NOMO-1 treated with DMSO at 0.1 percent for 48 hours (cell line): Measurements from ENCODE around the gene RWDD2A.
"Not testable (repeated sequence)": the region's sequence is repeated elsewhere in the genome, so short reads cannot be mapped to it uniquely, and the experiment has no call there.

Experiments
- DNase-seq: peaks from one replicate; lab custom pipeline; 2025; ENCODE audit not compliant: unreplicated experiment; lab: John Stamatoyannopoulos, UW

Gene RWDD2A

DNA sequence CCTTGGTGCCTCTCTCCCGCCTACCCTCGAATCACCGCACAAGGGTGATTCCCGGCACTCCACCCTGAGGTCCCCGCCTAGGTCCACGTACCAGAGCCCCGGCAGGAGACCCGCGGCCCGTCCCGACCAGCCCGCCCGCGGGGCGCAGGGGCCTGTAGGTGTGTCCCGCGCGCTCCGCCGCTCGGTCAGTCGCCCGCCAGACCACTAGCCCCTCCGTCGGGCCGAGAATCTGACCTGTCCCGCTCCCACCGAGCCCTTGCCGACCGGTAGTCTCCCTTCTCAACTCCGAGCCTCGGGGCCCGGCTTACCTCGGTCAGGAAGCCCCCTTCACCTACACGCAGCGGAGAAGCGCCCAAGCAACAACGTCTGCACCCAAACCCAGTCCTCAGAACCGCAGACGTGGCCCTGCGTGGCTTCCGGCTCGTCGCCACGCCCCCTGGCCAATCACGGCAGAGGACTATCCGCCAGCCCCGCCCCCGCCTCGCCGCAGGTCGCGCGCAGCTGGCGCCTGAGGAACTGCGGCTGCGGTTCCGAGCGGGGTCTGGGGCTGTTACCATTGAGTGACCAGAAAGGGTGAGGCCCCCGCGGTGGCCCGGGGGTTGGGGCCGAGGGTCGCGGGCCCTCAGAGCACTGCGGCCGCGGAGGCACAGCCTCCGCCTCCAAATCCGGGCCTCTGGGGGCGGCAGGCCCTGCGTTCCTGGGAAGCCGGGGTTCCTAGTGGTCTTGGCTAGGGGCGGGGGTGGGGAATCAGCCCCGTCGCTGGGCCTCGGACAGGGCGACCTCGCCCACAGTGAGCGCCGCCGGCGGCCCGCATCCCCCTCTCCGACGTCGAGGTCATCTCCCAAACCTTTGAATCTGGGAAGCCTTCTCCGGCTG is at the start of gene RWDD2A, which contains the start of gene PGM3:
TSS of gene RWDD2A (plus strand) at position 487 of the 876 bp plus-strand sequence. CDS start 1,095 bp downstream, outside the sequence.
TSS of gene PGM3 (minus strand) at position 395 of the 876 bp plus-strand sequence. CDS start 2,253 bp downstream, outside the sequence.
- DNase-seq = peak; percentile 81

DNA sequence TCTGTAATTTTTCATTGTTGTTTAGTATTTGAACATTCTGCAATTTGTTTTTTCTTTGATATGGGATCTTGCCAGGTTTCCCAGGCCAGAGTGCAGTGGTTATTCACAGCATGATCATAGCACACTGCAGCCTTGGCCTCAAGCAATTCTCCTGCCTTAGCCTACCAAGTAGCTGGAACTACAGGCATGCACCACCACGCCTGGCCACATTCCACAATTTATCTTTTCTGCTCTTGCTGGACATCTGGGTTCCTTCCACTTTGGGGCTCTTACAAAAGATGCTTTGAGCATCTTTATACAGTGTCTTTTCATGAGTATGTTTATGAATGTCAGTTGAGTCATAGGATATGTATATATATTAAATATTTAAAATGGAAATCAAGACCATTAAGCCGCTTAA is 42.0 kb upstream of the RWDD2A start:
- no peak for DNase-seq

DNA sequence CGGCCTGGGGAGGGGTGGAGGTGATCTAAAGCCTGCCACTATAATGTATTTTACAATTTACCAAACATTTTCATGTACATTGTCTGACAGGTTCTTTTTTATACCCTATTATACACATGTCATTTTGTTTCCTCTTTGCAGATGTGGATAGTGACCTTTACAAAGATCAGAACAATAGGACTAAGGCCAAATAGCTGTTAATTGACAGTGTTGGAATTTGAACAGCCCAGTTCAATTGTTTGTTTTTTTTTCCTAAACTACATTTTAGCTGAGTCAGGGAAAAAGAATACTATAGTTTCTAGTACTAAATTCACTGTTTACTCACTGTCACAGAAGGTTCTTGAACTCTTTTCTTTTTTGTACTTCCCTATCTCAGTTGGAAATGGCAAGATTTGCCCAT is 40.2 kb upstream of the RWDD2A start:
- DNase-seq = no peak

DNA sequence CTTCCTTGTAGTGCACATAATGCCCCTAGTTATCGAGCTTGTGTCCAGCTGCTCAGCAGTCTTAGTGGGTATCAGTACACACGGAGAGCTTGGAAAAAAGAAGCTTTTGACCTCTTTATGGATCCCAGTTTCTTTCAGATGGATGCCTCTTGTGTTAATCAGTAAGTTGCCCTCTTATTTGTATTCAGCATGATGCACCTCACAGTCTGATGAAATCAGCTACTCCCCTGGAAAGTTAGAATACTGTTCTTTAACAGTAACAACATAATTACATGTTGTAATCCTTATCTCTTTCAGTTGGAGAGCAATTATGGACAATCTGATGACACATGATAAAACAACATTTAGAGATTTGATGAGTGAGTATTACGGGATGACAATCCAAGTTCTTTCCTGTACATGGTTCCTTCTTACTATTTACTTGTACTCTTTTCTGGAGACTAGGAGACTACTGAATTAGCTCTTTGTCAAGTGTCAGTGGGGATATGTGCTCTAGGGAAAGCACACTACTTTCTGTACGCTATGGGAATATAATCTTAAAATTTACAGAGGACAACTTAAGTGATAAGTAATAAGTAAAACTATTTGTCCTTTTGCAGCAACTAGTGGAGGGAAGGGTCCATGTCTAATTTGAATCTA is 39.2 kb upstream of the RWDD2A start:
- no peak for DNase-seq

DNA sequence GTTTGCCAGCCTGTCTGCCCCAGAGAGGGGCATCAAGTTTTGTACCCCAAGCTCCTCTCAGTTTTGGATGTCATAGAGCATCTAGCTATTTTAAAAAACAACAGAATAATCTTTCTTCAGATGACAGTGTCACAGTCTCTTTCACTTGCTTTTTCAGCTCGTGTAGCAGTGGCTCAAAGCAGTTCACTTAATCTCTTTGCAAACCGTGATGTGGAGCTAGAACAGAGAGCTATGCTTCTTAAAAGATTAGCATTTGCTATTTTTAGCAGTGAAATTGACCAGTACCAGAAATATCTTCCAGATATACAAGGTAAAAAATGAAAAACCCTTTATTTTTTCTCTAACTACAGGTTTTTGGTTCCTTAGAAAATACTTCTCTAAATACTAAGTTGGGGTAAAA is 37.4 kb upstream of the RWDD2A start:
- DNase-seq = no peak

DNA sequence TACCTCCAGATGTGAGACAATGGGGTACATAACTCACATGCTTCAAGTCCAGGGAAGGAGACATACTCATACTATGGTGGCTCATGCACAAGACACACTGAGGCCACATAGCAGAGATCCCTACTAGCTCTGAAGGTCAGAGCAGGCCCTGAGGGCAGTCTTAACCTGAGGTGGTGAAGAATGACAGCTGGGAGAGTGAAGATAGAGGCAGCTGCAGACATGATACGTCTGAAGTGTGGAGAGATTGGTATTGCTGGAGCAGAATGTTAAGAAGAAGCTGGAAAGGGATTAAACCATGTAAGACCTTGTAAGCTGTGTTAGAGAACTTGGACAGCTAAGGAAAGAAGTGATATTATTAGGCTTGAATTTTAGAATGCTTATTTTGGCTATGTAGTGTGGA is 33.0 kb upstream of the RWDD2A start:
- DNase-seq = no peak

DNA sequence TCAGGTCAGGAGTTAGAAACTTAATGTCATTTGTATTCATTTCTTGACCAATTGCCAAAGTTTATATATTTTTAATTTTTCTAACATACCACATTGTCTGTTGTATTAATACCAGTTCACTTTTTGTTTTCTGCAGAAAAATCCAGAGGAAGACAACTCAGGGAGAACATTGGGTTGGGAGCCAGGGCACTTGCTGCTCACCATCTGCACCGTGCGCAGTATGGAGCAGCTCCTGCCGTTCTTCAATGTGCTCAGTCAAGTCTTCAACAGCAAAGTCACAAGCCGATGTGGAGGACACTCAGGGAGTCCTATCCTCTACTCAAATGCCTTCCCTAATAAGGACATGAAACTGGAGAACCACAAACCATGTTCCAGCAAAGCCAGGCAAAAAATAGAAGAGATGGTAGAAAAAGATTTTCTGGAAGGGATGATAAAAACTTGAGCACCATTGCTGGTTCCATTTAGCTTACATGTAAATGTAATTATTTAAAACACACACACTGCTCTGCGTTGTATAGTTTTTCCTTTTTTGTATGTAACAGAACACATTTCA is 25.4 kb upstream of the RWDD2A start:
- DNase-seq = no peak

DNA sequence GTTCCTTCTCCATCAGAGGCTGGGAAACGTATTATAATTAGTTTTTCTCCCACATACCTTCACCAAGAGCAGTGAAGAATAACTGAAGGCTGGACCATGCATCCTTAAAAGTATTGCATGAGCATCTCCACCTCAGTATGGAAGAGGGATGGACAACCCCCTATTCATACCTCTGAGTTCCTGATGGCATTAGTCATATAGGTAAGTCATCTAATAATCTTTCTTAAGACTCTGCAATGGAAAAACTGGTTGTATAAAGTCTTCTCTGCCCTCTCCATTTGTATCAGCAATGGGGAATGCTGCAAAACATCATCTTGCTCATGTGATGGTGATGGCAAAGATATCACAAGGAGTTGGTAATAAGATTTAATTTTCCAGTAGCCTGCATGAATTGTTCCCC is 24.6 kb upstream of the RWDD2A start:
- no peak for DNase-seq

DNA sequence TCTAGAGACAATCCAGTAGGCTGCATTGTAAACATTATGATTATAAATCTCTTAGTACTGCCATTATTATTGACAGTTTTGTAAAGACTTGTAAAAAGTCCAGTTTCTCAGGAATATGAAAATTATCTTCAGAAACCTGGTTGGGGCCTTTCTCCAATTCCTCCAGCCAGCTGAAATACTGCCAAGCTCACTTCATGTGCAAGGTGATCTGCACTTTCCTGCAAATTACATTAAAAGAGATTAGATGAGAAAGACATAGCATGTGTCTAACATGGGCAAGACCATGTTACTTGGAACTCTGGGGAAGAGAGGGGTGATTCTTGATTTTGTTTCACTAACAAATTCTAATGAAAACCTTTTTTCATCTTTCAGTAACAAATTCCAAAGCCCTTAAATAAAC is 24.1 kb upstream of the RWDD2A start:
- DNase-seq = no peak

DNA sequence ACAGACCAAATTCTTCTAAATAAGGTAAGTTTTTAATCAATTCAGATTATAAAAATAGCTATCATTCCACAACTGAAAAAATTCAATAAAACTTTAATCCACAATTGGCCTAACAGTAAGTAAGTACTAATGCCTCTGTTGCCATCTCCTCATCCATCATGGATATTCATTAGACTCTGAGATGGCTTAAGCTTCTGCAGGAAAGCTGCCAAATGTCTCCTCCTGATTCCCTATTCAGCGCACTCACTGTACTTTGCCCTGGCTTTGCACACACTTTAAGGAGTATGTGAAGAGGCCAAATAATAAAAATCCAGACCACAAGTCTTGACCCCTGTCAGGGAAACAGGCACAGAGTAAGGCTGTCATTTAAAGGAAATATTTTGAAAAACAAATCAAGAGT is 23.6 kb upstream of the RWDD2A start:
- DNase-seq = no peak

DNA sequence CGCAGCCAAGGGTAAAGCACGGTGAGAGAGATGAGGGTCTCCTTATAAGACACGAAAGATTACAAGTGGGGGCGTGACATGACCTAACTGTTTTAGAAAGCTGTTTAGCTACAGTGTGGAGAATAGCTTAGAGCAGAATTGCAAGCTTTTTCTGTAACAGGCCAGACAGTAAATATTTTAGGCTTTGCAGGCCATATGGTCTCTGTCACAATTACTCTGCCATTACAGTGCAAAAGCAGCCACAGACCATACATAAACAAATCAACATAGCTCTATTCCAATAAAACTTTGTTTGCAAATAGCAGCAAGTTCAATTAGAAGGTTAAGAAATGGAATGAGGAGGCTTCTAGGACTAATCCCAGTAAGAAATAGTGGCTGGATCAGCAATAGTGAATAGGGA is 16.9 kb upstream of the RWDD2A start:
- DNase-seq = no peak

DNA sequence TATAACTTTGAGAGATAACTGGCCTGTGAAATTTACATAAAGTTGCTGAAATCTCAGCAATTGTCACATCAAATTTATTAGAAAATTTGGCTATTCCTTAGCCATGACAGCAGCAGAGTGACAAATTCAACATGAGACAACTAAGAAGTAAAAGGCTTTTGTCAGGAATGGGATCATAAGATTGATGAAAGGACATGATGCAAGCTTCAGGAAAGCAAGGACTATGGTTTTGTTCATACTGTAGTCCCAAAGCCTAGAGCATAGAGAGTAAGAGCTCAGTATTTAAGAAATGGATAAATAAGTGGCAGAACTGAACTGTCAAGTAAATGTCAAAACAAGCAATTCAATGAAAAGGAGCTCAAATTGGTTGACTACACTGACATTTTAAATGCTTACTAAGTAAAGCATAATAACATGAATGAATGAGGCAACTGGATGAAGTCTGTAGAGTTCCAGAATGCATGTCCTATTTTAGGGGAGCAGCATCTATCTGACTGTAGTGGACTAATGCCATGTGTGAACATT is 12.7 kb upstream of the RWDD2A start:
- DNase-seq = no peak

DNA sequence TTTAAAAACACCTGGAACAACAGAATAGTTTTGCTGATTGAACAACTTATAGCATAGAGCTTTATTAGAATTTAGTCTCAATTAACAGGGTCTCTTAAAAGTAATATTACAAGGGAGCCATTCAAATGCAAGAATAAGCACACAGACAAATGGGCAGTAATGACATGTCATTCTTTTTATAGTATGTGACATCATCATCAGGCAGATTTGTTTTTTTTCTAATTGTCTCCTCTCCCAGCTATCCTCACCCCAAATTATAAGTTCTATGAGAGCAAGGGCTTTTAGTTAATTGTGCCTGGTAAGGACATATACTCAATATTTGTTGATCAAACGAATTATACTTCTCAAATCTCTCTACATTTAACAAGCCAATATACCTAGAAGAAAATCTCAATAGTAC is 11.0 kb upstream of the RWDD2A start:
- DNase-seq = no peak

DNA sequence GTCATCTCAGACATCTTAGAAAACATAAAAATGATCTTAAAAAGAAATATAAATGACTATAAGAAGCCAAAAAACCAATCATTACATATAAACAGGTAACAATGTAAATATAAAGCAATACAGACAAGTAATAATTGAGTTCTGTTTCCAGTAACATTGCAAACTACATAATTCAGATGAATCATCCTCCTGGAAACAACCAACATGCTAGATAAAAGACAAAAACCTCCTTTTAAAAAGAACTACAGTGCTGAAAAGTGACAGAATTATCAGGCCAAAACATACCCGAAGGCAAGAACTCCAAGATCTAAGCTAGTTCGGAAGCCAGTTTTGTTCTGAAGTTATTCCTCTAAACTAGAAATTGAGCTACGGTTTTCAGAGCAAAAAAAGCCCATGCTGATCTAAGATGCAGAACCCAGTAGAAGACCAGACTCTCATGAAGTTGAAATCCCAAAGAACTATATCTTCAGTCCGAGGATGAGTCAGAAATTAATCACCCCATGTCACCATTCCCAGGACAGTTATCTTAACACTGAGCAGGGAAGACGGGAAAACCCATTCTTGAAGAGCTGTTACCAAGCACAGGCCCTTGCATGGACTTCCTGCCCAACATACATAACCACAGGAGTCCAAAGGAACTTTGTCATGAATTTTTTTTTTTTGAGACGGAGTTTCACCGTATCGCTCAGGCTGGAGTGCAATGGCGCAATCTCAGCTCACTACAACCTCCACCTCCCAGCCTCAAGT is 9.9 kb upstream of the RWDD2A start:
- no peak for DNase-seq

DNA sequence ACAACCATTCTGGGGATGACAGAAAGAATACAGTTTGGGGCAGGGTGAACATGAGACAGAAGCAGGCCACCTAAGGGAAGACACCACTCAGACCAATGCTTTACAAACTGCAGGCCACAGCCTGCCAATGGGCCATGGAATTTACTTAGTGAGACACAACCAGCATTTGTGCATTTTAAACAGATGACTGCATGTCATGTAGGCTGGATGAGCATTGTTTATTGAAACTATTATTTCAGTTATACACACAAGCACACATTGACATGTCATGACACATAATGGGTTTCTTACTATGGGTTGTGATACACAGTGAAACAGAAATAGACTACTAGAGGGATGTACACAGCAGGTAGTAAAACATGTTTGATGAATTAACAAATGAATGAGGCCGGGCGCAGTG is 8.1 kb upstream of the RWDD2A start:
- no peak for DNase-seq

DNA sequence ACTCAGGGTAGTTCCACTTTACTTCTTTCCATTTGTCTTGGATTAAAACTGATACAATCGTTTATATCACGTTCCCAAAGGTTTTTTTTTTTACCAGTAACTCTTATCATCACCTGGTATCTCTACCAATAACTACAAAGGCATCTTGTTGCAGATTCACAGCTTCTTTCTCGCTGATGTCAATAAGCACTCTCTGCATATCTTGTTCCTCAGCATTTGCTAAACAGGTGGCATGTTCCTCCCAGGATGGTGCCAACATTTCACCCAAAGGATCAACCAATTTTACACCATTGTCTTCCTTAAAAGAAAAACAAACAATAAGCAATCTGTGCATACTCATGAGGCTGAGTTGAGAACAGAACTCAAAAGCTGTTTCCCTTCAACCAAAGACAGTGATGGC is 4.7 kb upstream of the RWDD2A start:
- DNase-seq = no peak

DNA sequence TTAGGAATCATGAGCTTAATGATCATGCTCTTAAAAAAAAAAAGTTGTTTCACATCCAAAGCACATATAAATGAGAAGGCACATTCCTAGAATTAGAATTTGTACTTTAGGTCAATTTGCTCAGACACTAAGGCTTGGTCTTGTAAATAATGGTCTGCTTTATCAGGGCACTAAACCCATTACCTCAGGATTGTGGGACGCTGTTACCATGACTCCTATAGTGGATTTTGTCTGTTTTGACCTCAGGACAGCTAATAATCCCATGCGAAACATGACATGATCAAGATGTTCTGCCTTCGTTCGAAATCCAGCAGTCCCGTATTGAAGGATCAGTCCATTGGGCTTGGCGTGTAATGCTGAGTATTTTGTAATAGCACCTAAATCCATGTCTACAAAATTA is 2.5 kb upstream of the RWDD2A start:
- DNase-seq = no peak

DNA sequence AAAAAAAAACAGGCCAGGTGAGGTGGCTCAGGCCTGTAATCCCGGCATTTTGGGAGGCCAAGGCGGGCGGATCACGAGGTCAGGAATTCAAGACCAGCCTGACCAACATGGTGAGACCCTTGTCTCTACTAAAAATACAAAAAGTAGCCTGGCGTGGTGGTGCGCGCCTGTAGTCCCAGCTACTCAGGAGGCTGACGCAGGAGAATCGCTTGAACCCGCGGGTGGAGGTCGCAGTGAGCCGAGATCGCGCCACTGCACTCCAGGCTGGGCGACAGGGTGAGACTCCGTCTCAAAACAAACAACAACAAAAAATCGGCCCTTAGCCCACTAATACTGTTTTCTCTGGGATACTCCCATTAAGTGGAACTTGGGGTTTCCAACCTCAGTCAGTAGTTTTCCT is 1.2 kb upstream of the RWDD2A start:
- DNase-seq = not testable (repeated sequence)

DNA sequence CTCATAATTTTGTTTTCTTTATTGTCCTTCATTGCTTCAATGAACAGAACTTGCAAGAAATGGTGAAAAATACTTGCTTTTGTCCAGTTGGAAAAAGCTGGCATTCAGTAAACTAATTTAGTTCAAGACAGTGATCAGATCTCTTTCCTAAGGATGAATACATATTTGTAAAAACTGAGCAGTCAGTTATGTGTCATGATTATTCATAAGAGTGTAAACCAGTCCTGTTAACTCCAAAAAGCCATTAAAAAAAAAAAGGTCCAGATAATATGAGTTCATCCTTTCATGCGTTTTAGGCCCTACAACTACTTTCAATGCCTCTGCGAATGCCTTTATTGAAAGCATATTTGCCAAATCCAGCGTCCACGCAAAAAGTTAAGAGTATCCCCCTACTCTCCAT is 701 bp upstream of the RWDD2A start:
- no peak for DNase-seq

DNA sequence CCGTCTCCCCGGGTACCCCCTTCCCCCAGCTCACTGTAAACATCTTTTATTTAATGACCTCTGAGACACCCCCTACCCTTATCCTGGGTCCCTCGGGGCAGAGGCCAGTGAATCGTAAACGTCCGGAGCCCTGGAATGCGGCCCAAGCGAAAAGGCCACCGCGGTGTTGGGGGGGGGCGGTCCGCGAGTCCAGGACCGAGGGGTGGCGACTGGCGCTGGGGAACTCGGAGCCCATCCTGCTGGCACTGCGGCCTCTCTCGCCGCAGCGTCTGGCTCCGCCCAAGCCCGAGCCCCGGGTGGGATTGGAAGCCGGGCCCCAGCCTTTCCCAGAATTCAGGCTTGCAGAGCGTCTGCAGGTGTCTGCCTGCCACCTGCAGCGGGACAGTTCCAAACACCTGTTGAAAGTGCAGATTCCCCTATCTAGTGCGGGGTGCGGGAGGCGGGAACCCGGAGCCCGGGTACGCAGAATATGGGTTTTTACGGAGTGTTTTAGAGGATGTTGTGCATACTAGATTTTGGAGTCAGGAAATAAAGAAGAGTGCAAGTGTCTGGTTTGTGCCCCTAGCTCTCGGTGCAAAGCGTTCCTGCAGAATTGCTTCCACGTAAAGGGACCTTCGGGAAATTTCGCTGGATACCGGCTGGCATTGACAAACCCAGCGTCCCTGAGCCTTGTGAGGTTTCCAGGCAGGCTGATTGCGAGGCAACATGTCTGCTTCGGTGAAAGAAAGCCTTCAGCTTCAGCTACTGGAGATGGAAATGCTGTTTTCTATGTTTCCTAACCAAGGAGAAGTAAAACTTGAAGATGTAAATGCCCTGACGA is 800 bp downstream of the RWDD2A start:
- DNase-seq = peak; percentile 12
